RCC 7860 (cell line): ENCODE measurements around the gene TBC1D9.

Source experiments
- DNase-seq: peaks from one replicate; pipeline ENCODE4 v3.0.0-alpha.2; 2015; ENCODE audit warnings: low spot score
- FAIRE-seq: peaks from 2 replicates; lab custom pipeline; 2012; peaks lifted over from hg19 to GRCh38; lab: Jason Lieb, UNC

The TBC1D9 gene

DNA sequence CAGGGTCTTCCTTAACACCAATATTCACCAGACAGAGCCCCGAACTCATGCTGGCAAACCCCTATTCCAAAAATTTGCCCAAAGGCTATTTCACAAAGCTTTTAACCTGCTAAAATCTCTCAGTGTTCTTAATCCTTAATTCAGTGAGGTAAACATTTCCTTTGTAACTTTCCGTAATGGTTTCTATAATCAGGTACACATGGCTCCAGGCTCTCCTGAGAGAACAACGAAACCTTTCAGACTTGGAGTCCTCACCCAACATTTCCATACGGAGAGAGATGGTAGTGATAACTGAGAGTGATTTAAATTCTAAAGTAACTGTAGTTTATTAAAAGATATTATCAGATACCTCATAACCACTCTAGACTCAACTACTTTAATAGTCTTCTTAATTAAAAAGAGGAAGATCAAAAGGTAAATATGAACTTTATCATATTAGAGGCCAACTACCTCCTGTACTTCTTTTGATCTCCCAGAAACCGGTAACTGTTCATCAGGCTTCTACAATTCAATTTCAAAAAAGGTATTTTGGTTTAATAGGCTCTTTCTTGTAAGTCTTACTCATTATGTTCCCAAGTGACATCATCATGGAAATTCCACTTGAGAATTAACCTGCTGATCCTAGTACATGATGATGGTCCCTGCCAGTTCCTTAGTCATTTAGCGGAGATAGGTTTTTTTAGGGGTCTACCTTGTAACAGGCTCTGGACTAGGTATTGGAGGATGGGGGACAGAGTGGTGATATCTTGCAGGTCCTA is 96.1 kb downstream of the TBC1D9 start:
- DNase-seq (no peak), FAIRE-seq (no peak)

GRCh38 chr4:140654495-140654814 is 101.7 kb downstream of the TBC1D9 start:
- FAIRE-seq = no peak
- DNase-seq = no peak

DNA sequence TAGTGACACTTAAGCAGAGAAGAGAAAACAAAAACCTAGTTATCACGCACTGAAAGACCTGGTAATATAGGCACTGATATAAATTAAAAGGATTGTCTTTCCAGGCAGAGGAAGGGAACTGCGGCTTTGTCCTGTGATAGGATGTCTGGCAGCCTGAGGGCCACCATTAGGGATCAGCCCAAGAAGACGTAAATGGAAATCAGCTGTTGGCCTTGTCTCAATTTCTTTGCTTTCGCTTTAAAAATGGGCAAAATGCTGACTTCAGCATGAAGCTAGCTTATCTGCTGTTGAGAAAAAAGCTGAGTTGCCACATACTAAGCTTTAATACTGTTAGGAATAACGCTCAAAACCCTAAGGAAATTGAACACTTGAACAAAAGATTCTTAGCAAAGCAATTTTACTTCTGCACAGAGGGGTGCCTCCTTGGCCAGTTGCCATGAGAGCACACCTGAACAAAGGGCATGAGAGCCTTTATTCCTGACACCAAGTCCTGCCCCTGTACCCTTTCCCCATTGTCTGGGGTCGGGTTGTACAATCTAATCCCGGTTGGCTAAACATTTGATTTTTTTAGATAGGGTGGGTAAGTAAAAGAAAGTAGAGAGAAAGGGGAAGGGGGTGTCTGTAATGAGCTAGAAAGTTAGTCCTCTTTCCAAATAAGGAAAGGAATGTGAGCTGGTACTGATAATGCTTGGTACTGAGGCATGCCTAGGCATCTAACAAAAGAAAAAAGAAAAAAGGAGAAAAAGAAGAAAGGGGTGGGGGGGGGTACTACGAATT is 102.3 kb downstream of the TBC1D9 start:
- DNase-seq (no peak), FAIRE-seq (no peak)

DNA sequence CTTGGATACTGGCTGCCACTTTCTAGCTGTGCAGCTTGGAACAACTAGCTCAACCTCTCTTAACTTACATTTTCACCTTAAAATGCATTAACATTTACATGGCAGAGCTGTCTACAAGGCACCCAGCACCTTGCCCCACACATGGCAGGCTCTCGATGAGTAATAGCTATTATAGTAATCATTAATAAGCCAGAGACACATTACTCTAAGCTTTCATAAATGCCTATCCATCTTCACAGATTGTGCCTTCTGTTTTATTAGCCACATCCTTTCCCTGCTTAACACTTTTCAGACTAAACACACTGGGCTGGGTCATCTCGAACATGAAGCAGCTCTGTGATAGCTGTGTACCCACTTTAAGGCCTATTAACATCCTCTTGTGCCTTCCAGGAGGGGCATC is 103.6 kb downstream of the TBC1D9 start:
- no peak for DNase-seq
- no peak for FAIRE-seq

DNA sequence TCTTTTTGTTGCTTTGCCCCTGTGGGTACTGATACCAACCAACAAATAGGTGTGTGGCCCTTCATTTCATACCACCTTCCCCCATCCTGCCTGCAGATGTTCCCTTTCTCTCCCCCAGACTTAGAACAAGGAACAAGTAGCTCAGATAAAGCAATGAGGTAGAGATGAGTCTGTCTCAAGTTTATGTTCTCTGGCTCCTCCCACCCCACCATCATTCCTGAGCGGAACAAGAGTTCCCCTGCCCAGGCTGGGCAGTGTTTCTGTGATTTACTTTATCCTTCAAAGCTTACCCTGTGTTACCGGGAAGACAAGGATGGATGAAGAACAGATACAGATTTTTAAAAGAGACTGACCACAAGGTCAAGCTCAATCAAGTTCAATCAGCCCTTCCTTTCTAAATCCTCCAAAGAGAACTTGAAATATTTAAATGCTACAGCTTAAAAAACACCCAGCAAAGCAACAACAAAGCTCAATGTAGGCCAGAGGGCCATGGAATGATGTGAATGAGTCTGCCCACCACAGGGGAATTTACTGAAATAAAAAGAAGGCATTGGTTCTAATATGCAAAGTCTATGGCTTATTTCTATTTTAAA is 107.4 kb downstream of the TBC1D9 start:
- FAIRE-seq (no peak), DNase-seq (no peak)

DNA sequence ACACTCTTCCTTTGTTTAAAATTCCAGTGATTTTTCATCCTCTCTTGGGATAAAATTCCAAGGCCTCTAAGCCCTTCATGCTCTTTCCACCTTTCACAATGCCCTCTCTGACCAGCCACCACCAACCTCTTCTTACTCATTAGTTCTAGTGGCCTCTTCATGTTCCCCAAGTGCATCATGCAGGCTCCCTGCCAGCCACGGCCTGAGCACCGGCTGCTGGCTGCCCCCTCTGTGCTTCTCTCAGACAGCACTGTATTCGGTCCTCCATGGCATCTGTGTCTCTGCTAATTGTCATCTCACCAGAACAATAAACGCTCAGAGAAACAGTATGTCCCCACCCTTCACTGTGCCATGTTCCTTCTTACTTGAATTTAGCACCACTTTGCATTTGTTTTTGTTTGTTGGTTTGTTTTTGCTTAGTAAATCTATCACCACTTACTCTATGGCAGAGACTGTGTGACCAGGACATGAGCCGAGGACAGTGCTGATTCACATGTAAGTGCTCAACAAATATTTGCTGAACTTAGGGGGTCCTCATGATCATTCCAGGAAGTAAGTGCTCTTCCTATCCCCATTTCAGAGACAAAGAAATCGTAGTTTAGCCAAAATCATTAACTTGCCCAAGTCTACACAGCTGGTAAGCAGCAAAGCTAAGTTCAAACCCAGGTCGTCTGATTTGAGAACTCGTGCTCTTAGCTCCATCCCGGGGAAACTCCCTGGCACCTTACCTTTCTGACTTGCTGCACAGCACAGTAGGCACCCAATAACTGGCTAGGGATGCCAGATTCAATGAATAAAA is 110.4 kb downstream of the TBC1D9 start:
- FAIRE-seq (no peak), DNase-seq (no peak)

- DNase-seq (no peak), FAIRE-seq (no peak)
These were observed 111.0 kb downstream of the TBC1D9 start for GRCh38 chr4:140645196-140645595.

GRCh38 chr4:140644470-140645185 is 111.6 kb downstream of the TBC1D9 start:
- FAIRE-seq = no peak
- no peak for DNase-seq

GRCh38 chr4:140643571-140644055 is 112.6 kb downstream of the TBC1D9 start:
- FAIRE-seq = no peak

DNA sequence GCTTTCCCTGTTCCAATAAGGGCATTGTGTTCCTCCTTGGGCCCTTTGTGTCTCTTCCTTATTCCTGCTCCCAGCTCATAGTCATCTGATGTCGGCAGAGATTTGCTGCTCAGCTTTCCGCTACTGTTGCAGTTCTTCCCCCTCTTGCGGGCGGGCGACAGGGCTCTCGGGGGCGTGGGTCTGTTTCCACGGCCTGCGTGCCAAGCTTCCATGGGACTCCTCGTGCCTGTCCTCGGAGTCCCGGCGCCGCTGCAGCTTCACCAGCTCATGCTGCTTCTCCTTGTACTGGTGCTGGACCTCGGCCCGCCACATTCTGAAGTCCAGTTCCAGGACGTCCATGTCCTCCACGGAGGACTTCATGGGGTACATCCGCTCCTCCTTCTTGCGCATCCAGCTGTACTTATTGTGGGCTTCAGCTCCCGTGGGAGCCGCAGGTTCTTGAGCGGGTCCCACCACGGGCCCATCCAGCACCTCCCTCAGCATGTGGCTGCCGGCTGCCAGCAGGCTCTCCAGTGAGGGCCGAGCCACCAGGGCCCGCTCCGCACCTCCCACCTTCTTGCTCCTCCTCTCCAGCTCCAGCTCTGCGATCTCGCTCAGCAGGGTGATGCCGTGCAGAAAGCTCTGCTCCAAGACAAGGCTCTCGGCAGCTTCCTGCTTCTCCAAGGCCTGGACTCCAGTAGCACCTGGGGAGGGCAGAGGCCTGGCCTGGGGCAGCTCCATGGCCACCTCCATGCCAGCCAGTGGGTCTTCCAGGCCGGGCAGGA is 113.3 kb downstream of the TBC1D9 start:
- no peak for DNase-seq
- no peak for FAIRE-seq

More at GRCh38 chr4:140643571-140644055, 112.6 kb downstream of the TBC1D9 start:
- DNase-seq = no peak

DNA sequence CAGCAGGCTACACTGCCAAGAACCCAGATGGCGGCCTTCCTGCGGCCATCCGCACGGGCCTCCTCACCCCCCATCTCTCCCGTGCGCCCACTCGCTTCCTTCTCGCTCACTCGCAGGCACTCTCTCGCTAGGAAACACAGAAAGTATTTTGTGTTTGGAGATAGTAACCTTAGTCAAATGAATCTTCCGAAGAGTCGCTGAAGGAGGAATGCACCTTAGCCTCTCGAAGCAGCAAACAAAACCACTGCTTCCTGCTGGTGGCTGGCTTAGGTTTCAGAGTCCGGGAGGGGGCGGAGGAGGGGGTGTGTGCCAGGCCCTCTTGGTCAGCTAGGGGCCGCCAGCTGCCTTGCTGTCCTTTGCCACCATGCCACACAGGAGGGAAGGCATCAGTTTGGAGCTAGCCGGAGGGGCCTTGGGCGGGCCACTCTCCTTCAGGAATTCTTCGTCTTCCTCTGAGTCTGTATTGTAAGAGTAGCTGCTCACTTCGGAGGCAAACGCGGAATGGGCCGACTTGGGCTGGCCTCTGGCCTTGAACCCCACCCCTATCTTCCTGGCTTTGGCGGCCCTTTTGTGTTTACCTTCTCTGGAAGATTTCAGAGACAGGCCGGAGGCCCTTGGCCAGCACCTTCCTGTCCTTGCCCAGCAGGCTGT is 114.3 kb downstream of the TBC1D9 start:
- FAIRE-seq (no peak), DNase-seq (no peak)

- no peak for DNase-seq
- no peak for FAIRE-seq
These were observed 115.1 kb downstream of the TBC1D9 start for GRCh38 chr4:140641105-140641555.

GRCh38 chr4:140640150-140640748 is 115.9 kb downstream of the TBC1D9 start:
- no peak for FAIRE-seq
- no peak for DNase-seq

- no peak for DNase-seq
- FAIRE-seq = no peak
These were observed 117.1 kb downstream of the TBC1D9 start for GRCh38 chr4:140639066-140639465.

DNA sequence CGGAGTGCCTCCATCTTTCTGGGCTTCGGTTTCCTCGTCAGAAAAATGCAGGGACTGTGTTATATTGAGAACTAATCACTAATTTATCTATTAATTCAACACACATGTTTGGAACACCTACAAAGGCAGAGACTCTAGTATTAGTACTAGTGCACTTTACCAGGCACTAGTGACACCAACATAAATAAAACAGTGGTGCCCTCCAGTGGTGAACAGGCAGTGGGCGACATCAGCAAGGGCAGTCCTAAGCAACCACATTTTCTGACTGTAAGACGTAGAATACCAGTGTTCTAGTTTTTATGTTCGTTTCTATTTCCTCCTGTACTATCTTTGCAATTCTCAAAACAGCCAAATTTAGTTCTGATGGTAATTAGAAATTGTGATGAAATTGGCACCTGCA is 118.3 kb downstream of the TBC1D9 start:
- FAIRE-seq (no peak), DNase-seq (no peak)

GRCh38 chr4:140635606-140636005 is 120.6 kb downstream of the TBC1D9 start:
- no peak for FAIRE-seq
- DNase-seq = no peak

GRCh38 chr4:140633951-140634350 is 122.2 kb downstream of the TBC1D9 start:
- FAIRE-seq = no peak
- DNase-seq = no peak

- DNase-seq (no peak), FAIRE-seq (no peak)
These were observed 123.1 kb downstream of the TBC1D9 start for GRCh38 chr4:140633124-140633523.

GRCh38 chr4:140630246-140630645 is 125.9 kb downstream of the TBC1D9 start:
- DNase-seq = no peak
- no peak for FAIRE-seq
